H1 (cell line): Measurements from ENCODE around the gene HMCN2. TPM values are rescaled to one million over a fixed set of nuclear protein-coding genes. Genes with fewer than 3 reads are reported as not detected.

Experiments used
- CTCF ChIA-PET: fragments of 300-600 bp; sonication (Branson Sonifier 250); formaldehyde crosslinking; loops from one replicate; lab custom pipeline; 2021; ENCODE audit not compliant: partially characterized antibody; lab: Charles Lee
- POLR2A ChIA-PET: fragments of 300-600 bp; sonication (Branson Sonifier 250); formaldehyde crosslinking; loops from one replicate; lab custom pipeline; 2021; ENCODE audit warnings: inconsistent platforms; ENCODE audit not compliant: partially characterized antibody; lab: Charles Lee
- DNase-seq, 2 experiments: peaks; one replicate each; pipeline versions ENCODE4 v3.0.0 to v3.0.0-alpha.2; 2010 to 2022; ENCODE audit warnings: low spot score in 2 of 2, low read depth in 1 of 2, mixed read lengths in 1 of 2
- FAIRE-seq: peaks from 2 replicates; lab custom pipeline; 2011; peaks lifted over from hg19 to GRCh38; lab: Jason Lieb, UNC
- H2AFZ ChIP-seq: 2 replicates; pipeline ENCODE4 v1.8.1; 2012; ENCODE audit warnings: low read length, inconsistent platforms
- H2AK5ac ChIP-seq: 2 replicates; pipeline ENCODE4 v1.6.1; 2013; ENCODE audit warnings: low read depth, low read length
- H2BK120ac ChIP-seq: replicated peaks from 2 replicates; pipeline ENCODE3; 2013; ENCODE audit warnings: low read depth, low read length, inconsistent platforms
- H2BK12ac ChIP-seq: 2 replicates; pipeline ENCODE4 v1.6.1; 2013; ENCODE audit warnings: low read depth, low read length
- H2BK15ac ChIP-seq: 2 replicates; pipeline ENCODE4 v1.6.1; 2013; ENCODE audit warnings: low read length
- H2BK20ac ChIP-seq: 2 replicates; pipeline ENCODE4 v1.6.1; 2013; ENCODE audit warnings: low read length
- H2BK5ac ChIP-seq: 2 replicates; pipeline ENCODE4 v1.6.1; 2013; ENCODE audit warnings: low read depth, low read length
- H3K14ac ChIP-seq: 2 replicates; pipeline ENCODE4 v1.6.1; 2013; ENCODE audit warnings: inconsistent platforms; ENCODE audit not compliant: insufficient read length
- H3K18ac ChIP-seq: 2 replicates; pipeline ENCODE4 v1.6.1; 2013; ENCODE audit warnings: low read length; ENCODE audit errors: extremely low read depth
- H3K23ac ChIP-seq: 2 replicates; pipeline ENCODE4 v1.6.1; 2013; ENCODE audit warnings: inconsistent platforms; ENCODE audit not compliant: insufficient read length
- H3K23me2 ChIP-seq: 2 replicates; pipeline ENCODE4 v1.6.1; 2013; ENCODE audit warnings: low read depth, low read length
- H3K27ac ChIP-seq: 2 replicates; pipeline ENCODE4 v1.6.1; 2011; ENCODE audit warnings: low read depth, low read length, inconsistent platforms
- H3K27me3 ChIP-seq, 4 experiments: replicated peaks in 1 of 4; 1 replicate in 1 of 4; 2 replicates in 3 of 4; pipeline versions ENCODE4 v1.6.1 to v1.8.1; 2011 to 2013; ENCODE audit warnings: low read length in 3 of 4, mild to moderate bottlenecking in 3 of 4, inconsistent platforms in 2 of 4, mixed read lengths in 2 of 4, moderate library complexity in 1 of 4; ENCODE audit not compliant: control insufficient read depth in 3 of 4, insufficient read depth in 3 of 4; ENCODE audit errors: extremely low read depth in 1 of 4
- H3K36me3 ChIP-seq, 4 experiments: 2 replicates each; pipeline versions ENCODE4 v1.6.1 to v1.8.1; 2011 to 2013; ENCODE audit warnings: mild to moderate bottlenecking in 4 of 4, low read length in 3 of 4, moderate library complexity in 2 of 4, control low read depth in 1 of 4, inconsistent platforms in 1 of 4; ENCODE audit not compliant: insufficient read depth in 4 of 4, control insufficient read depth in 2 of 4
- H3K4ac ChIP-seq: replicated peaks from 2 replicates; pipeline ENCODE3; 2013; ENCODE audit warnings: low read length, low read depth, mixed read lengths, inconsistent platforms; ENCODE audit not compliant: insufficient read length
- H3K4me1 ChIP-seq, 4 experiments: replicated peaks in 1 of 4; 1 replicate in 1 of 4; 2 replicates in 3 of 4; pipeline versions ENCODE4 v1.6.1 to v1.8.1; 2011 to 2013; ENCODE audit warnings: low read length in 3 of 4, inconsistent platforms in 2 of 4, mixed read lengths in 1 of 4; ENCODE audit not compliant: insufficient read depth in 4 of 4, control insufficient read depth in 3 of 4
- H3K4me2 ChIP-seq, 2 experiments: 2 replicates each; pipeline versions ENCODE4 v1.6.1 to v1.8.1; 2011 to 2013; ENCODE audit warnings: low read depth in 2 of 2, low read length in 2 of 2, control low read depth in 1 of 2, inconsistent platforms in 1 of 2, mild to moderate bottlenecking in 1 of 2; ENCODE audit not compliant: insufficient read depth in 1 of 2
- H3K4me3 ChIP-seq, 4 experiments: fragments of 200-600, 300-600 bp in 1 of 4; sonication (generic), shearing (Covaris generic), sonication (Bioruptor Twin) in 1 of 4; 2 replicates each; pipeline versions ENCODE4 v1.5.1 to v1.8.1; 2011 to 2016; ENCODE audit warnings: low read length in 4 of 4, low read depth in 3 of 4, control low read depth in 2 of 4, inconsistent platforms in 2 of 4, mild to moderate bottlenecking in 2 of 4, mixed read lengths in 1 of 4, moderate library complexity in 1 of 4; ENCODE audit not compliant: insufficient read depth in 2 of 4; ENCODE audit errors: extremely low read depth in 1 of 4
- H3K56ac ChIP-seq: replicated peaks from 2 replicates; pipeline ENCODE3; 2013; ENCODE audit warnings: low read depth, mild to moderate bottlenecking, mixed read lengths, low read length, inconsistent platforms; ENCODE audit not compliant: insufficient read length
- H3K79me1 ChIP-seq: 2 replicates; pipeline ENCODE4 v1.6.1; 2013; ENCODE audit warnings: low read depth, low read length, control low read depth
- H3K79me2 ChIP-seq, 2 experiments: 2 replicates each; pipeline versions ENCODE4 v1.6.1 to v1.8.1; 2012 to 2013; ENCODE audit warnings: low read length in 2 of 2, mild to moderate bottlenecking in 2 of 2, inconsistent platforms in 1 of 2; ENCODE audit not compliant: insufficient read depth in 2 of 2, control insufficient read depth in 1 of 2
- H3K9ac ChIP-seq, 4 experiments: replicated peaks in 1 of 4; 1 replicate in 1 of 4; 2 replicates in 3 of 4; pipeline versions ENCODE4 v1.6.1 to v1.8.1; 2011 to 2013; ENCODE audit warnings: low read depth in 3 of 4, low read length in 3 of 4, control low read depth in 2 of 4, mild to moderate bottlenecking in 2 of 4, moderate library complexity in 2 of 4, inconsistent platforms in 1 of 4; ENCODE audit errors: extremely low read depth in 1 of 4
- H3K9me3 ChIP-seq, 2 experiments: 2 replicates each; pipeline versions ENCODE4 v1.6.1 to v1.8.1; 2012 to 2013; ENCODE audit warnings: mild to moderate bottlenecking in 2 of 2, moderate library complexity in 2 of 2, control low read depth in 1 of 2, inconsistent platforms in 1 of 2, low read depth in 1 of 2, low read length in 1 of 2, mixed read lengths in 1 of 2; ENCODE audit not compliant: insufficient read depth in 2 of 2
- H4K20me1 ChIP-seq, 2 experiments: replicated peaks in 1 of 2; 2 replicates each; pipeline versions ENCODE3 to v1.8.1; 2011 to 2013; ENCODE audit warnings: inconsistent platforms in 2 of 2, low read length in 2 of 2, mild to moderate bottlenecking in 1 of 2; ENCODE audit not compliant: insufficient read depth in 2 of 2, control insufficient read depth in 1 of 2
- H4K5ac ChIP-seq: 2 replicates; pipeline ENCODE4 v1.6.1; 2013; ENCODE audit warnings: low read length, low read depth, mixed read lengths, inconsistent platforms; ENCODE audit not compliant: insufficient read length
- H4K8ac ChIP-seq: 2 replicates; pipeline ENCODE4 v1.8.0; 2013; ENCODE audit warnings: mild to moderate bottlenecking, moderate library complexity, low read length, inconsistent platforms; ENCODE audit not compliant: insufficient read depth; ENCODE audit errors: extremely low read depth
- H4K91ac ChIP-seq: replicated peaks from 2 replicates; pipeline ENCODE3; 2013; ENCODE audit warnings: low read length, mixed read lengths, inconsistent platforms; ENCODE audit not compliant: insufficient read length
- ASH2L ChIP-seq: fragments of 200-600, 300-600 bp; sonication (generic); IDR thresholded peaks from one replicate; pipeline ENCODE4 v1.7.1; 2017; ENCODE audit warnings: low read length
- BRCA1 ChIP-seq: IDR thresholded peaks from 2 replicates; pipeline ENCODE4 v1.6.1; 2012; ENCODE audit warnings: low read depth, low read length, improper control_type of control experiment
- CBX8 ChIP-seq: fragments of 300-800, 300-1000 bp; sonication (generic); IDR thresholded peaks from 2 replicates; pipeline ENCODE4 v1.7.1; 2016; ENCODE audit warnings: low read depth, low read length, borderline replicate concordance
- CEBPB ChIP-seq: IDR thresholded peaks from 2 replicates; pipeline ENCODE4 v1.6.1; 2012; ENCODE audit warnings: low read depth, low read length
- CHD1 ChIP-seq: IDR thresholded peaks from 2 replicates; pipeline ENCODE4 v1.6.1; 2012; ENCODE audit warnings: low read depth, low read length, improper control_type of control experiment
- EGR1 ChIP-seq: IDR thresholded peaks from 2 replicates; pipeline ENCODE4 v1.6.1; 2011; ENCODE audit warnings: low read depth, low read length, borderline replicate concordance
- EP300 ChIP-seq, 2 experiments: IDR thresholded peaks; 1 replicate in 1 of 2; 2 replicates in 1 of 2; pipeline ENCODE4 v1.6.1; 2011 to 2012; ENCODE audit warnings: low read depth in 2 of 2, low read length in 2 of 2, mild to moderate bottlenecking in 2 of 2, borderline replicate concordance in 1 of 2, inconsistent platforms in 1 of 2, moderate library complexity in 1 of 2
- JUND ChIP-seq: IDR thresholded peaks from 2 replicates; pipeline ENCODE4 v1.6.1; 2011; ENCODE audit warnings: mild to moderate bottlenecking, improper control_type of control experiment, low read length
- SAP30 ChIP-seq: fragments of 300-600 bp; sonication (generic); IDR thresholded peaks from 2 replicates; pipeline ENCODE4 v1.7.1; 2012; ENCODE audit warnings: low read length, moderate library complexity, mild to moderate bottlenecking, inconsistent platforms; ENCODE audit not compliant: insufficient read depth, insufficient replicate concordance
- SIN3A ChIP-seq, 2 experiments: IDR thresholded peaks in 1 of 2; conservative IDR thresholded peaks in 1 of 2; 2 replicates each; pipeline ENCODE4 v1.6.1; 2011 to 2012; ENCODE audit warnings: low read length in 2 of 2, improper control_type of control experiment in 1 of 2, low read depth in 1 of 2, mild to moderate bottlenecking in 1 of 2
- SRF ChIP-seq: IDR thresholded peaks from 2 replicates; pipeline ENCODE4 v1.6.1; 2011; ENCODE audit warnings: mild to moderate bottlenecking, low read depth, low read length, moderate library complexity
- WGBS, 2 experiments: shearing (Covaris generic) in 1 of 2; methylation state at CpG; one replicate each; pipeline versions ENCODE4 v1.1.6 to v1.1.7; 2013 to 2015; ENCODE audit warnings: low lambda C conversion rate in 2 of 2, mixed read lengths in 2 of 2, inconsistent platforms in 1 of 2, low coverage in 1 of 2, missing lambda C conversion rate in 1 of 2; ENCODE audit not compliant: insufficient replicate concordance in 2 of 2, insufficient coverage in 1 of 2, insufficient read length in 1 of 2; ENCODE audit errors: extremely low coverage in 1 of 2, missing lambda C conversion rate in 1 of 2; 5-methylcytosine and 5-hydroxymethylcytosine counted together
- polyA plus RNA-seq, 7 experiments: library from polyadenylated mRNA; depleted of rRNA in 3 of 7; stranded (reverse) in 5 of 7; unstranded in 2 of 7; fragments of >200 nt in 5 of 7; fragments of 200-250 nt in 2 of 7; gene quantifications; 1 replicate in 5 of 7; 2 replicates in 1 of 7; 4 replicates in 1 of 7; pipeline versions ENCODE4 v1.2.1 to v1.2.3, GENCODE V29; 2011 to 2013; ENCODE audit warnings: missing spikeins in 2 of 7, mixed read lengths in 2 of 7
- total RNA-seq: library from RNA; stranded (reverse); fragmentation: NEBNext Ultra II Directional; extraction: Animal tissue kit (Norgen Biotek cat#: 25700); gene quantifications from 2 replicates; pipeline ENCODE4 v1.2.1, GENCODE V29; 2021

Gene HMCN2
- total and polyA plus RNA-seq, 2 of the 8 experiments (the other 6 are each of a cell fraction or from before 2014, with no cell fraction given): 5.0 to 9.1 TPM

DNA sequence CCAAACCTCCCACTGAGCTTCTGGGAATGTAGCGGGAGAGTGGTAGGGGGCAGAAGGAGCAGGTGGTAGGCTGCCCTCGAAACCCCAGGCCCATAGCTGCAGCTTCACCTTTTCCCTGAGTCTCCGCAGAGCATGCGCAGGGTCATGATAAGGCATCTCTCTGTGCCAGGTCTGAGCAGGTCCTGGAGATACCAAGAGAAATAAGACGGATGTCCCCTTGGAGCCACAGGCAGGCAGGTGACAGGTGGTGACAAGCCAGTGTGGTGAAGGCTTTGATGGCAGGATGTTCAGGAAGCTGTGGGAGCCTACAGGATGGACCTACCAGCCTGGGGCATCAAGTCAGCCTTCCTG, 68.1 kb downstream of the HMCN2 start:
- no peak overlapping the region for H2BK15ac ChIP-seq
- no peaks in the 10 kb centered on the region for H3K36me3 ChIP-seq
- H3K27me3 ChIP-seq: no peaks in the 10 kb centered on the region
- H3K79me2 ChIP-seq: no peaks in the 10 kb centered on the region
- H3K4me2 ChIP-seq: no peak overlapping the region
- H3K23ac ChIP-seq: no peak overlapping the region
- H3K14ac ChIP-seq: no peak overlapping the region
- FAIRE-seq (no peak), DNase-seq (no peak)
- no peaks in the 10 kb centered on the region for H3K4me1 ChIP-seq
- no peak overlapping the region for H3K18ac ChIP-seq
- peak overlapping the region; percentile 44; the same call in 1 of the 2 replicates for H2BK5ac ChIP-seq
- no peaks in the 10 kb centered on the region for H3K79me1 ChIP-seq
- no peak overlapping the region for H3K9ac ChIP-seq
- no peaks in the 10 kb centered on the region; the same call in 1 of the 2 replicates for H3K23me2 ChIP-seq
- H4K5ac ChIP-seq: no peak overlapping the region
- H3K56ac ChIP-seq: no peak overlapping the region
- H3K4ac ChIP-seq: no peak overlapping the region
- H2BK120ac ChIP-seq: no peak overlapping the region
- H3K9me3 ChIP-seq: no peaks in the 10 kb centered on the region
- no peak overlapping the region for H3K4me3 ChIP-seq
- TF ChIP-seq EP300 (IDR thresholded peaks at IDR 0.05; ENCODE audit: borderline replicate concordance in 1 of 2, low read depth in 2 of 2, low read length in 2 of 2) (no peak), BRCA1 (no peak), CEBPB (no peak), SRF (no peak), CHD1 (no peak), EGR1 (no peak), SAP30 (no peak), ASH2L (no peak), JUND (no peak), CBX8 (no peak), SIN3A (conservative IDR thresholded peaks at IDR 0.05 in 1 of 2, IDR thresholded peaks at IDR 0.05 in 1 of 2; ENCODE audit: low read depth in 1 of 2, low read length in 2 of 2) (no peak)
- H3K27ac ChIP-seq: no peak overlapping the region
- no peak overlapping the region for H4K91ac ChIP-seq
- ChIA-PET POLR2A (no interaction called here), CTCF (interaction anchor here (0.6 to 0.9 kb wide), 2 partner anchors 45 to 288 kb away, joined by 3 read pairs; no protein-coding TSS in a partner anchor)
- no peak overlapping the region for H2AFZ ChIP-seq
- H4K8ac ChIP-seq: no peak overlapping the region
- H2AK5ac ChIP-seq: no peak overlapping the region; the same call in 1 of the 2 replicates
- 98% methylated on average over 4 of the region's 5 CpGs; no CpG with 5 or more reads in 1 of the 2 experiments for WGBS, 2 experiments
- H4K20me1 ChIP-seq: no peaks in the 10 kb centered on the region
- no peak overlapping the region for H2BK20ac ChIP-seq
- peak overlapping the region; percentile 39; the same call in 1 of the 2 replicates for H2BK12ac ChIP-seq
